ENCODE data around the gene ARHGEF3. TPM values are rescaled to one million over a fixed set of nuclear protein-coding genes. Genes with fewer than 3 reads are reported as not detected.

Gene ARHGEF3
- total RNA-seq, 1 donor, result 6.5 TPM

DNA sequence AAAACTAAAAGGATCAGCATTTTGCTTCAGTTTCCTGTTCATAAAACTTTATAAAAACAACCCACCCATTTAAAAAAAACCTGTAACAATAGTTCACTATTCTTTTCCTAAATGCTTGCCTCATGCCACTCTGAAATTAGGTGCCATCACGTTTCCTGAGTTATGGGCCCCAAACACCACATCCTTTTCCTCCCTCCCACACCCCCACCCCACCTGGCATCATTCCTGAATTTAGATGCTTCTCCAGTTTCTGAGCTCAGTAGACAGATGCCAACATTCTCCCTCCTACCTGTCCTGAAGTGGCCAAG lies 11.9 kb upstream of the ARHGEF3 start:
- DNase-seq (ENCODE audit: low read depth), result no peak
- H3K4me3 ChIP-seq (ENCODE audit: low read depth, low read length), result no peak overlapping the region
- TF ChIP-seq, protein P1, sequence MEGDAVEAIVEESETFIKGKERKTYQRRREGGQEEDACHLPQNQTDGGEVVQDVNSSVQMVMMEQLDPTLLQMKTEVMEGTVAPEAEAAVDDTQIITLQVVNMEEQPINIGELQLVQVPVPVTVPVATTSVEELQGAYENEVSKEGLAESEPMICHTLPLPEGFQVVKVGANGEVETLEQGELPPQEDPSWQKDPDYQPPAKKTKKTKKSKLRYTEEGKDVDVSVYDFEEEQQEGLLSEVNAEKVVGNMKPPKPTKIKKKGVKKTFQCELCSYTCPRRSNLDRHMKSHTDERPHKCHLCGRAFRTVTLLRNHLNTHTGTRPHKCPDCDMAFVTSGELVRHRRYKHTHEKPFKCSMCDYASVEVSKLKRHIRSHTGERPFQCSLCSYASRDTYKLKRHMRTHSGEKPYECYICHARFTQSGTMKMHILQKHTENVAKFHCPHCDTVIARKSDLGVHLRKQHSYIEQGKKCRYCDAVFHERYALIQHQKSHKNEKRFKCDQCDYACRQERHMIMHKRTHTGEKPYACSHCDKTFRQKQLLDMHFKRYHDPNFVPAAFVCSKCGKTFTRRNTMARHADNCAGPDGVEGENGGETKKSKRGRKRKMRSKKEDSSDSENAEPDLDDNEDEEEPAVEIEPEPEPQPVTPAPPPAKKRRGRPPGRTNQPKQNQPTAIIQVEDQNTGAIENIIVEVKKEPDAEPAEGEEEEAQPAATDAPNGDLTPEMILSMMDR (IDR thresholded peaks at IDR 0.05; ENCODE audit: insufficient read depth, low read depth, low read length), result no peak

DNA sequence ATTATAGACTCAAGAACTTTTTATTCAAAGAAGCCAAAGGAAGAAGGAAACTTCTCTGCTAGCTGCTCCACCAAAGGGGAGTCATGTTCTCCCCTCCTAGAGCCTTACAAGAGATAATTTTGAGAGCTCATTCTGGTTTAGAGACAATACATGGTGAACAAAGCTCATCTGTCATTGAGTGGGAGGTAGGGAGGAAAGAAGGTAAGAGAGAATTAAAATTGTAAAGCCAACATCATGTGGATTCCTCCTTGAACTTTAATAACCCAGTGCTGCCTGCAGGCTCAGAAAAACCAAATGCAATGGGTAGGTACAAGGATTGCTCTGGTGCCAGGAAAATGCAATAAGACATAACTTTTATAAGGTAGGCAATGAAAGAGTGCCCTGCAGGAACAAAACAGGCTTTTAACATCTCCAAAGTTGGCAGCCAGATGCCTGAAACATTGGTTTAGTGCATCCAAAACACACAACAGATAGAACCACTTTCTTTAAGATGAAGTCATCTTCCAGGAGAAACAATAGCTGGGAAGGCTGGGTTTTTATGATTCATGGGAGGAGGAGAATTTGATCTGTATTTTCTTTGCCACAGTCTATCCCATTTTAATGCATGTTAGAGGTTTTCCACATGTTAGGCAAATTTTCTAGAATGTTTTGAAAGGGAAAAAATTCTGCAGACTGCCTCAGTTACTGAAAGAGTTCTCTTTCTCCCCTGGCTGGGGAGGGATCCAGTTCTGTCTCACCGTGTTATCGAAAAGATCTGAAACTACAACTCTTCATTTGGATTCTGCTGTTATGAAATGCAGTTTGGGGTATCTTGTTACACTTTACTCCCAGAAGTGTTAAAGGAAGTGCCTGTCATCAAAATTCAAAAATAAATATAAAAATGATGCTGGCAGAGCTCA lies 11.3 kb upstream of the ARHGEF3 start:
- TF ChIP-seq, protein P1 (IDR thresholded peaks at IDR 0.05; ENCODE audit: insufficient read depth, low read depth, low read length), result no peak
- DNase-seq (ENCODE audit: low read depth), result no peak
- H3K4me3 ChIP-seq (ENCODE audit: low read depth, low read length), result no peak overlapping the region

DNA sequence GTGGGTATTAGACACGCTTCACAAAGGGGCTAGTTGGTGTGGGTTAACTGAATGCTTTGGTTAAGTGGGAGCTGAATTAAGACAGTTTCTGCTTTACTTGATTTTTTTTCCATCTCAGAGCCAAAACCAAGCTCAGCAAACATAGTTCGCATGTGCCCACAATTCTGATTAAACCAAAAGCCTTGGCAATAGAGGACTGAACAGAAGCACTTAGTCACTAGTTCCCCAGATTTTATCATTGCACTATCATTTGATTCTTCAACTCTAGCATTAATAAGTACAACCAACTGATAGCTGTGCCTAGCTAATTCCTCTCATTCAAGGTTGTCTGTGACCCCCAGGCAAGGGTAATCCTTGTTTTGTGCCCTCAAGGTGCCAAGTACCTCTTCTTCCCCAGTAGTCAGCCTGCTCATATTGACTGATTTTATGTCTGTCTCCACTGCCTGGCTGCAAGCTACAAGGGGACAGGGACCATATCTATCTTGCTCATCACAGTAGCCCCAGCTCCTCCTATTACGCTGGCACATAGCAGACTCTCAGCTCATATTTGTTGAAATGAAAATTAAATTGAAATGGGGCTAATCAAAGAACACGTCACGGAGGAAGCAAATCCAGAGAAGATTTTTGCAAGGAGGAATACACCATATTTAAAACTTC lies 9.9 kb upstream of the ARHGEF3 start:
- no peak overlapping the region for H3K4me3 ChIP-seq (ENCODE audit: low read depth, low read length)
- DNase-seq (ENCODE audit: low read depth), result no peak
- TF ChIP-seq, protein P1 (IDR thresholded peaks at IDR 0.05; ENCODE audit: insufficient read depth, low read depth, low read length), result no peak

DNA sequence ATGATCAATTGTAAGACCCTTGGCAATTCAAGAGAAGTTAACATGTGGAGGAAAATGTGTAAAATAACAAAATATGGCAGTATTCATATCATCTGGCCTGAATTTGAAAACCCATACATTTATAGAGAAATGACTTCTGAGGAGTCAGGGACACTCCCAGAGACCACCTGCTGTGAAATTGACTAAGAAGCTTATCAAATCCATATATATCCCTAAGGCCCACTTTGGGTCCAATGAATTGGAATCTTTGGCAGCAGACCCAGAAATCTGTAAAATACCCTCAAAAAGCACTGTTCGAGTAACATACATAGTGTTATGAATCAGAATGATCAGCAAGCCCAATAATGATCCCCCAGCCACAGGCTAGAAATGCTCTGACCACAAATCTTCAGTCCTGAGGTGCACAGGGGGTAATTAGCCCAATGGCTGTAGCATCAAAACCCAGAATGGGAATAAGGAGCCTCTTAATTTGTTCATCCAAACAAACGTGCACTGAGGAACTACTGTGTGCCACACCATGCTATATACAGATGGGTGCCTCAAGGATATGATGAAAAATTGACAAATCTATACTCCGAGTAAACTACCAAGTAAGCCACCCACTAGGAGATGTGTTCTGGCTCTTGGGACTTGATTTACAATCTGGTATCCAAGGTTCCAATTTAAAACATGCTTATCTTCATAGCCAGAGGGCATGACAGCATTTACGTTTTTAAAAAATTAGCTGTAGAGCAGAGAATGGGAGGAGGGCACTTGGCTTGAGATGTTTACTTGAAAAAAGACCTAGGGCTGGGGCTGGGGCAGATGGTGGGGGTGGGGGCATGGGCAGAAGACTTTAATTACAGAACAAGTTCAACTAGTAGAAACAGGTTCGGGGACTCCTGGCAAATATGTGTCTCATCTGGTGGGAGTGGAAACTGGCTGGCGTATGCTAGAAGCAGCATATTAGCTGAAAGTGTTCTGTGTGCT lies 9.1 kb upstream of the ARHGEF3 start:
- TF ChIP-seq, protein P1 (IDR thresholded peaks at IDR 0.05; ENCODE audit: insufficient read depth, low read depth, low read length), result no peak
- DNase-seq (ENCODE audit: low read depth), result no peak
- no peak overlapping the region for H3K4me3 ChIP-seq (ENCODE audit: low read depth, low read length)

DNA sequence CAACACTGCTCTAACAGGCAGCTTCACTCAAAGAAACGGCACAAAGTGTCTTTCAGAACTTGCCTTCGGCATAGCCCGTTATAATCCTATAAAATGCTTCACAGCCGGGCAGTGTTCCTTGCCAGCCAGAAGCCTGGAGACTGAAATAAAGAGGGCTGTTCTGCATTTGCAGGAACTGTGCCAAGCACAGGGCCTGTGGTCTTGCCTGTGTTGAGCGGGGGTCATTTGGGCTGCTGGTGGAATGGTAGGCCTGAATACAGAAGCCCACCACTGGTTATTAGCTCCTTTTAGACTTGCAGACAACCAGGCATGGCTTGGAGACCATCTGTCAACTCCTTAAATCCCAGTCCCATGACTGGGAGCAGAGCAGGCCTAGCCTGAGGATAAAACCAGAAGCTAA lies 4.7 kb upstream of the ARHGEF3 start:
- H3K4me3 ChIP-seq (ENCODE audit: low read depth, low read length), result no peak overlapping the region
- TF ChIP-seq, protein P1 (IDR thresholded peaks at IDR 0.05; ENCODE audit: insufficient read depth, low read depth, low read length), result no peak
- no peak for DNase-seq (ENCODE audit: low read depth)

DNA sequence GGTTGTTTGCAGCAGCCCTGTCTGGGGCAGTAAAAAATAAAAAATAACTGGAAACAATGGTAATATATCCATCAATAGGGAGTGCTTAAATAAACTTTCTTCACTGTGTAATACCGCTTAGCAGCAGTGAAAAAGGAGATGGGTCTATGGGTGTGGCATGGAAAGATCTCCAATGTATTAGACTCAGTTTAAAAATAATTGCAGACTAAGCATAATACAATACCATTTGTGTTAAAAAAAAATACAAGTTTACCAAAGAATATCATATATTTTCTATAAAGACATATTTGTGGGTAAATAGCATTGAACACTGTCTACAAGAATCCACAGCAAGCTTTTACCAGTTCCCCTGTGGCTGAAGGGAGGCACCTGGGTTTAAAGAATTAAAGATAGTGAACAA lies 1.0 kb upstream of the ARHGEF3 start:
- TF ChIP-seq, protein P1 (IDR thresholded peaks at IDR 0.05; ENCODE audit: insufficient read depth, low read depth, low read length), result no peak
- DNase-seq (ENCODE audit: low read depth), result no peak
- no peak overlapping the region for H3K4me3 ChIP-seq (ENCODE audit: low read depth, low read length)

All from fibroblast of villous mesenchyme (primary cell).